Cerebellar nuclear complex (tissue), 1 donor: Measurements from ENCODE around the gene CACNA1D.

Experiments used
- DNase-seq, 2 experiments: peaks; one replicate each; lab custom pipeline; 2025; lab: John Stamatoyannopoulos, UW

Gene CACNA1D

GRCh38 chr3:53691349-53691748, 196.9 kb downstream of the CACNA1D start:
- DNase-seq: no peak

DNA sequence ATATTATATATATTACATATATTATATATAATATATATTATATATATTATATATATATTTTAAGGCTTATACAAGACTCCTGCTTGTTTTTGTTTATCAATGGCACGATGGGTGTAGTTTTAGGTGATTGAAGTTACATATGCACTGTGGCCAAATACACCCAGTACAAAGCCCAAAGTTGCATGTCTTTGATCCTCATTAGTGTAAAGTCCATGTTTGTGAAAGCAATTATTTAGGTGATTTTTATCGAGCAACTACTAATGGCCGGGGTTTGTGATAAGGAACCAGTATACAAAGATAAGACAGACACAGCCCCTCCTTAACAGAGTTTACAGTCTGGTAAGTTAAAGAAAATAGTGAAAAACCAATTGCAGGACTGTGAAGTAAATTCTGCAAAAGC, 197.5 kb downstream of the CACNA1D start:
- DNase-seq: no peak

DNA sequence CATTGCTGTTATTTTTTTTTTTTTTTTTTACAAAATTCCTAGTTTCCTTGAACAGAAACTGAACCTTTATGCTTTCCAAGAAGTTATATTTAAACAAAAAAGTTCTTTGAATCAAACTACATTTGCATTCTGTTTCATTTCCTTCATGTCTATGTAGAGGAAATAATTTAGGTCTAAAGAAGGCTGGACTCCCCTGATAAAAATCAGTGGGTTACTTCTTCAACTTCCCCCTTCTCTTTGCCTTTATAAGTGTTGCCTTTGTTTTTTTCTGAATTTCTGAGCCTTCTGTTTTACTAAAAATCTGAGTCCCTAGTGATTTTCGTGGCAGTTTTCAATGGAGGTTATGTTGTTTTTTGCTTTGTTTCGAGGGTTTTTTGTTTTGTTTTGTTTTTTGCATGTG, 199.0 kb downstream of the CACNA1D start:
- no peak for DNase-seq

DNA sequence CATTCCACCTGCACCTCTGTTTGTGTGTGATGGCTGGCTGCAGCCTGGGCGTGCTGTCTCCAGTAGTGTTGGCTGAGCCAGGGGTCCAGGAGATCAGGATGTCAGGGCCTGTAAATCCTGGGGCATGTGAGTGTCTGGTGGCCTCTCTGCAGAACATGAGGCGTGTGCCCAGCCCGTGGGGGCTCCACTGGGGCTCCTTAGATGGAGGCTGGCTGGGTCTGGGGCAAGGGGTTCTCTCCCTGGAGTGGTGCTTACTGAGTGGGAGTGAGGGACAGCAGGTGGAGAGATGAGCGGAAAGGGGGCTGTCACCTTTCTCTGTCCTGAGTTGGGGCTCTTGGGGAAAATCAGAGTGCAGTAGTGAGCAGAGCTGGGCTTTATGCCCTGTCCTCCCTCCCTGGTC, 199.6 kb downstream of the CACNA1D start:
- no peak for DNase-seq

DNA sequence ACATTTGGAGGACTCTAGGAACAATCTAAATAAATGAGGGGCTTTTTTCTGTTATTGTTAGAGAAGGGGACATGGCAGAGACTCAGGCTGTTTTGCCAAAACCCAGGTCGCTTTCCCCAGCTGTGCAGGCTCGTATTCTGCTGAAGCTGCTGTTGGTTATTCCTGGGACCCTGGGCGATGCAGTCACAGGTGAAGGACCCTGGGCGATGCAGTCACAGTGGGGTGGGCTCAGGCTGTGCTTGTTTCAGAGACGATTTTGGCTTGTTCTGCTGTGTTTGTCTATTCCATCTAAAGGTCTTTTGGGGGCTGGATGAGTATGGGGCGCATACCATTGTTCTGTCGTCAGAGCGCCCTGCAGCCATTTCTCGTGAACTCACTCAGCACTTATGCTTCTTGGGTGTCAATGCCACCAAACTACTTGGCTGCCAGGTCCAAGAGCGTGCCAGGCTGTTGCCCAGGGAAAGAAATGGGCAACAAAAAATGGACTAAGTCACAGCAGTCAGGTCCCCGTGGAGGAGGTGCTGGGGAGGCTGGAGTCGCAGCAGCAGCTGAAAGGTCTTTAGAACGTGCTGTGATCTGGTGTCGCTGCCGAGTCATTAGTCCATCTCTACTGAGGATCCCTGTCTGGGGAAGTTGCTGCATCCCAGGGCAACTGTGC, 200.4 kb downstream of the CACNA1D start:
- no peak for DNase-seq

DNA sequence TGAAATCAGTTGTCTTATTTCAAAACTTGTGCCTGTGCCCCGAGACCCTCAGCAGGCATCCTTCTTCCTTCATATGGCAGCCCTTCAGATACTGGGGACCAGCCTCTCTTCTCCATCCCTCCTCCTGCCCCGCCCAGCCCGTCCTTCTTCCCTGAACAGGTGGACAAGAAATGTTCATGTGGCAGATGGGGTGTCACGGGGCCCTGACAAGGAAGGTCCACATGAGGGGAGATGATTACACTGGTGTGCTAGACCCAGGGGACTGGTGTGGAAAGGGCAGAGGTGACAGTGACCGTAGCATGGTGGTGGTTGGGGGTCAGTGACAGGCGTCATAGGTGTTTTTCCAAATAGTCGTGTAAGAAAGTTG, 200.9 kb downstream of the CACNA1D start:
- no peak for DNase-seq

GRCh38 chr3:53696401-53697172, 202.2 kb downstream of the CACNA1D start:
- no peak for DNase-seq

GRCh38 chr3:53700441-53700840, 206.0 kb downstream of the CACNA1D start:
- no peak for DNase-seq

DNA sequence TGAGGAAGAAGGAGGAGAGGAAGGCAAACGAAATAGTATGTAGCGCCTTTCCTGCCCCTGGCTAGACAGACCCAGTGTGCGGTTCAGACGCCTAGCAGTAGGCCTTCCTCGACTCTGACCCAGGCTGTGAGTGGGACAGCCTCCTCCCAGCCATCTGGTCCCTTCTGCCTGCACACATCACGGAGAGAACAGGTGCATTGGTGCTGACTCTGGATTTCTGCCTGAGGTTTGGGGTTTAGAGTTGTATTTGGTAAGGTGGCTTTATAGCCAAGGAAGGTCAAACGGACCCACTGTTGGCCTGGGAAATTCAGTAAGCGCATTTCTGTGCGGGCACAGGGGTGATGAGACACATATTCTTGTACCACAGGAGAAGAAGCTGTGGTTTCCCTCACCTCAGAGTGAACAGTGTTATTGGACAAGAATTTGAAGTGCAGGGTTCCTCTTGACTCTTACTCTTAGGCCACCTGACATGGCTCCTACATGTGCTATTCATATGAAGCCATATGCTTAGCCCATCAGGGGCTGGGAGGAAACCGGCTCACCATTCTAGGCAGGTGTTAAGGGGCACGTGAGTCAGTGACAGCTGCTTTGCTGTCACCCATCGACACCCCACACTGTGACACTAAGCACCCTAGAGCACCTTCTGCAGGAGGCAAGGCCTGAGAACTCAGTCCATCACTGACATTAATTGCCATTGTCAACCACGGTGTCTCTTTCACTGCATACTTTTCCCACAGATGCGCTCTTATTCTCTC, 208.5 kb downstream of the CACNA1D start:
- DNase-seq: no peak

DNA sequence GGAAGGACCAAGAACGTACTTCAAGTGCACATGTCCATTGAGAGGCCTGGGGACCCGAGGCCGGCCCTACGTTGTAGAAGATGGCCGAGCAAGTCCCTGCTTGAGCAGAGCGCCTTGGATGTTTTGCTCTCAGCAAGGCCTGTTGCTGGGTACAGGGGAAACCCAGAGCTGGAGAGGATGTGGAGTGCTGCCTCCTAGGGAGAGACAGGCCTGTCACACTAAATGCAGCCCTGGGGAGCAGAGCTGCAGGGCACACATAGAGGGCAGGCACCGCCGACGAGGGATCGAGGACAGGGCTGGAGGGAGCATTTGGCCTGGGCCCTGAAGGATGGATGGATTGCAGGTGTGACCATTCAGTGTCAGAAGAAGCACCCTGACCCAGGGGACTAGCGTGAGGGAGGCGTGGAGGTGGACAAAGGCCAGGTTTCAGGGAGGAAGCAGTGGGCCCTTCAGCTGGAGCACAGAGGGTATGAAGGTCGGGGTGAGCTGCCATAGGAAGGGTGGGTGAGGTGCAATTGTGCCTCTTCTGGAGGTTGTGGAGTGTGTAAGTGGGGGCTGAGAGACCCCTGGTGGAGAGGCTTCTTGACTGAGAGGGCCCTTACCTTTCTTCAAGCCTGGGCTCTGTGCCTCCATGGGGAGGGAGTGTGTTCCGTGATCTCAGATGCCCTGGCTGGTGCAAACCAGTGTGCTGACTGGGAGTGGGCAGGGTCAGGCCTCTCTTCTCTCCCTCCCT, 209.4 kb downstream of the CACNA1D start:
- DNase-seq: no peak

DNA sequence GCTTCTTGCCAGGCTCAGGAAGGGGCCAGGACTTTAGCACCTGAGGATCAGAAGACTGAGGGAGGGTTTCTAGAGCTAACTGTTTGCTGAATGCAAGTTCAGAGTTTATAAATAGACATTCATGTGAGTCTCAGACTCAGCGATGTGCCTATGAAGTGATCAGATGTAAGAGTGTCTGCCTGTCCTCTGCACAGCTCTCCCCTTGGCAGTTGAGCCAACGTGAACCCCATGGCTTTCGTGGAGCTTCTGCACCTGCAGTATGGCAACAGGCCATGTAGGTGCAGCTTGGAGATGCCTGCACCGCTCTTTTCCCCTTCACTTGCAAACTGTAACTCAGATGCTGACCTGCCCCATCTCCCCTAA, 209.9 kb downstream of the CACNA1D start:
- DNase-seq: no peak

DNA sequence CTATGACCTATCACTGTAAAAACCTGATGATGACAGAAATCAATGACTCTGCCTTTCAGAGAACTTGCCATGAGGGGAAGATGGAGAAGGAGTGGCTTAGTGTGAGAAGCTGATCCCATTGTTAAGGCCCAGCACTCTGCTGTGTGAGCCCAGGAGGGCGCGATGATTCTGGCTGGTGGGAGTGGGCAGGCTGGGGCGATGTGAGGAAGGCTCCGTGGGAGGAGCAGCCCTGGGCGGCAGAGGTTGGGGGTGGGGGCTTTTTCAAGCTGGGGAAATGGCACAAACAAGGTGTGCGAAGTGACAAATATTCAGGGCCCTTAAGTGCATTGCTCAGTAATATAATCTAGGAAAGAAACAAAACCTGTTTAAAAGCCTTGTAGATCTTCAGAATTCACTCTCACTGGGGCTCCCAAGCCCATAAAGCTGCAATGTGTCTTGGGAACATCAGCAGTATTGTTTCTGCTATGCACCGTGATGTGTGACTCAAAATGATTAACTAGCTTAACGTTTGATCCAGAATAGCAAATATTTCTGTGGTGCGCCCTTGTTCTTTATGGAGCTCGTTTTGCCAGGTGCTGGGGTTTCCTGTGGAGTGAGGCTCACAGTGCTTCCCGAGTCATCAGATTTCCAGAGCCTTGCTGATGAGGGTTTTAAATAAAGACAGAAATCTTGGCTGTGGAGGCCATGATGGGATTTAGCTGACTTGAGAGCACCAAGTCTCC, 210.8 kb downstream of the CACNA1D start:
- no peak for DNase-seq

- DNase-seq: no peak
Measured at GRCh38 chr3:53705774-53706173, 211.4 kb downstream of the CACNA1D start.

DNA sequence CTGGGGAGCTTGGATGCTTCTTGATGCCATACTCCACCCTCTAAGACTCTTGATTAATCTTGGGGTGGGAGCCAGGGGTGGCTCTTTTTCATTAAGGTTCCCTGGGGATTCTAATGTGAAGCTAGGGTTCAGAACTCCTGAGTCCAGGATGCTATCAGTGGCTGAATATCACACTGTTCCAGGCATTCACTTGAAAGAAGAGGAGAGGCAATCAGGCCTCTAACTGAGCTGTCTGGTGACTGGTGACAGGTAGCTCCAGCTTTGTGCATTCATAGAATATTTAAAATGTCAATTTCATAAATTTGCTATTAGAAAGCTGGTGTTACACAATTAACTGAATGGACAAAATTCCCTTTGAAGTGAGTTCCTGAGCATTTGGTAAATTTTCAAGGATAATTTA, 212.8 kb downstream of the CACNA1D start:
- DNase-seq: no peak

- DNase-seq: no peak
Measured at GRCh38 chr3:53708001-53708621, 213.7 kb downstream of the CACNA1D start.

DNA sequence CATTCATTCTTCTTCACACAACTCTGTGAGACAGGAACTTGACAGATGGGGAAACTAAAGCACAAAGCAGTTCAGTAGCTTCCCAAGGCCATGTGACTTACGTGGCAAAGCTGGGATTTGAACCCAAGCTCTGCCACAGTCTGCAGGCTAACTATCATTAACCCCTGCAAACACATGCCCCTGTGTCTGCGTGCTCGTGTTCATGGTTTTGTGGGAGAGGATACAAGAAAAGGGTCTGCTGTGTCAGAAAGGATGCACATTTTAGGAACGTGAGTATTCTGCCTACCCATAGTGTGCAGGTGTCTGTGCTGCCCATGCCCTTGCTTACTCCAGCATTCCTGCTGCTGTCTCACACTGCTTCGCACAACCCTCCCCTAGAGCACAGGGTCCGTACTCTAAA, 214.8 kb downstream of the CACNA1D start:
- no peak for DNase-seq

DNA sequence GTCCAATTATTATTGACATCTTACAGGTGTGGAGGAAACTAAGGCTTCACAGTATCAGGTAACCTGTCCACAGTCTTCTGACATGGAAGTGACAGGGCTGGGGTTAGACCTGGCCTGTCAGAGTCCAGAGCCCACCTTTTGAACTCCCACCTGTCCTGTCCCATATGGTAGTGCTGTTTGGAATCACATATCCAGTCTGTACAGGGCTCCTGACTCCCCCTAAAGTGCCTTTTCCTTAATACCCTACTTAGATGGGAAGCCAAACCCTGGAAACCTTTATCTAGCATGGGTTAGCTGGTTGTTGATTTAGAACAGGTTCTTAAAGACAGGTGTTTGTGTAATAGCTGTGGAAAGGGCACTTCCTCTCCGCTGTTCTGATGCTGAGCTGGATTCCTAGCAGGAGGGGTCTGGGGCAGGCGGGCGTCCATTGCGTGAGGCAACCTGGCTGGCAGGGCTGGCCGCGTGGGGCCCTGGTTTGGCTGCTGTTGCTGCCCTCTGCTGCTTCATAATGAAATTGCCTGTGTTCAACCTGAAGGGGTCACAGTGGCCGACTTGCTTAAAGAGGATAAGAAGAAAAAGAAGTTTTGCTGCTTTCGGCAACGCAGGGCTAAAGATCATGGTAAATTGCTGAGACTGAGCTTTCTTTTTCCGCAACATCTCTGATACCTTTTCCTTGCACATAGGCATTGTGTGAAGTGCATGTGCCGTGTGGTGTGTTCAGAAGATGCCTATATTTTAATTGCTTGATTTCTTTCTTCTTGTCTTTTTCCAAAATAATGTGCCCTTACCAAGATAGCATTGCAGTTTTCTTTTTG, 215.7 kb downstream of the CACNA1D start:
- peak in 1 of 2 experiments; percentile 54 for DNase-seq

DNA sequence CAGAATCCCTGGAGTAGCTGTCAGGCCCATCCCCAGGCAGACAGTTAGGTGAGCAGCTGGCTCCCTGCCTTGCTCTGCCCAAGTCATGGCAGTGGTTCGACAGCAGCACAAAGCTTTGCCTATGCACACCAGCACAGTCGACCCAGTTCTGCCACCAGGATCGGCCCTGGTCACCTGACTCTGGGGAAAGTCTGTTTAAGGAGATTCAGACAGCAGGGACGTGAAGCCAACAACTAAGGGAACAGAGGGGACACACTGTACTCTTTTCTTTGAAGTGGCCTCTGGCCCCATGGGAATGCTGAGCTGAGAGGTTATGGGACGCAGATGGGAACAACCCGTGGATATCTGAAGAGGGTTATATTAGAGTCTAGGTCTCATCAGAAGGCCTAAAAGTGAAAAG, 217.0 kb downstream of the CACNA1D start:
- no peak for DNase-seq

DNA sequence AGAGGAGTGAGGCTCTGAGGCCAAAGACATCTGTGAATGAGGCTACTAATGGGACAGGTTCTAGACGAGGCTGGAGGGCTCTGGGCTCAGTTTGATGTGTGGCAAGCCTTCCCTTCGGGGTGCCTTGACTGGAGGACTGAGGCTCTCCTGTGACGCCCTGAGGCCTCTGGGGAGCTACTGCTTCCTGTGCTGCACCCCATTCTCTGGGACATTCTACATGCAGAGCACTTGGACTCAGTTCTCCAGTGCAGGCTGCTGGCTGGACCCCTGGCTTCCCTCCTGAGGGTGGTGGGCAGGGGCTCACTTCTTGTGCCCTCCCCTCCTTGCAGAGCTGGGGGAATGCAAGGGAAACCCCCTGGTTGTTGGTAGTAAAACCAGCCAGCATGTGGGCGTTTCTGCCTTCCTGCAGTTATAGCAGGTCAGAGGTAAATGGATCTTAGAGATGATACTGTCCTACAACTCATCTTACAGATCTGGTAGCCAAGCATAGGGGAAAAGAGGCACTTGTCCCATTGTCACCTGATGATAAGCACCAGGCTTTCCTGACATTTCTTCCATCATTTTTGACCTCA, 218.5 kb downstream of the CACNA1D start:
- no peak for DNase-seq

DNA sequence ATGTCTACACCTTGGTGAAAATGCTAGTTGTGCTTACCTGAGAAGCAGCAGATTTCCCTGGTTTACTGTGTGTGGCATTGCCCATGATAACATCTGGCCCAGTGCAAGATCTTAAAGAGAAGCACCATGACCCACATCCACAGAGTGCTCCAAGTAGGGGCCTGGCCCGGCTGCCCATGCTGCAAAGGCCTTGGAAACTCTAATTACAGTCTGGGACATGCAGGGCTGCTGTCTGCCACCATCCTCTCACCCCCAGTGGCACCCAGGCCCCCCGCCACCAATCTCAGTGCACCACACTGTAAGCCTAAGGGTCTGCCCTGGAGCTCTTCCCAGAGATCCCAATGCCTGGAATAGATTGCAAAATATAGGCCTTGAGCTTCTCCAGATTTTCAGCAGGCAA, 219.2 kb downstream of the CACNA1D start:
- DNase-seq: no peak
